Panc1 (cell line): ENCODE data around the gene VPS18.

Experiments
- CTCF ChIP-seq: fragments of 450-650 bp; IDR thresholded peaks from 2 replicates; pipeline ENCODE4 v1.5.1; 2017; ENCODE audit warnings: mild to moderate bottlenecking
- TF ChIP-seq, protein P1 (sequence below), 2 experiments: IDR thresholded peaks; 2 replicates each; pipeline ENCODE4 v1.6.1; 2011 to 2012; ENCODE audit warnings: low read depth in 2 of 2, control low read depth in 1 of 2, low read length in 1 of 2, mild to moderate bottlenecking in 1 of 2, moderate library complexity in 1 of 2; ENCODE audit not compliant: insufficient read depth in 1 of 2

GRCh38 chr15:40914013-40914412, 19.8 kb downstream of the VPS18 start:
- TF ChIP-seq CTCF: no peak
- TF ChIP-seq, protein P1, sequence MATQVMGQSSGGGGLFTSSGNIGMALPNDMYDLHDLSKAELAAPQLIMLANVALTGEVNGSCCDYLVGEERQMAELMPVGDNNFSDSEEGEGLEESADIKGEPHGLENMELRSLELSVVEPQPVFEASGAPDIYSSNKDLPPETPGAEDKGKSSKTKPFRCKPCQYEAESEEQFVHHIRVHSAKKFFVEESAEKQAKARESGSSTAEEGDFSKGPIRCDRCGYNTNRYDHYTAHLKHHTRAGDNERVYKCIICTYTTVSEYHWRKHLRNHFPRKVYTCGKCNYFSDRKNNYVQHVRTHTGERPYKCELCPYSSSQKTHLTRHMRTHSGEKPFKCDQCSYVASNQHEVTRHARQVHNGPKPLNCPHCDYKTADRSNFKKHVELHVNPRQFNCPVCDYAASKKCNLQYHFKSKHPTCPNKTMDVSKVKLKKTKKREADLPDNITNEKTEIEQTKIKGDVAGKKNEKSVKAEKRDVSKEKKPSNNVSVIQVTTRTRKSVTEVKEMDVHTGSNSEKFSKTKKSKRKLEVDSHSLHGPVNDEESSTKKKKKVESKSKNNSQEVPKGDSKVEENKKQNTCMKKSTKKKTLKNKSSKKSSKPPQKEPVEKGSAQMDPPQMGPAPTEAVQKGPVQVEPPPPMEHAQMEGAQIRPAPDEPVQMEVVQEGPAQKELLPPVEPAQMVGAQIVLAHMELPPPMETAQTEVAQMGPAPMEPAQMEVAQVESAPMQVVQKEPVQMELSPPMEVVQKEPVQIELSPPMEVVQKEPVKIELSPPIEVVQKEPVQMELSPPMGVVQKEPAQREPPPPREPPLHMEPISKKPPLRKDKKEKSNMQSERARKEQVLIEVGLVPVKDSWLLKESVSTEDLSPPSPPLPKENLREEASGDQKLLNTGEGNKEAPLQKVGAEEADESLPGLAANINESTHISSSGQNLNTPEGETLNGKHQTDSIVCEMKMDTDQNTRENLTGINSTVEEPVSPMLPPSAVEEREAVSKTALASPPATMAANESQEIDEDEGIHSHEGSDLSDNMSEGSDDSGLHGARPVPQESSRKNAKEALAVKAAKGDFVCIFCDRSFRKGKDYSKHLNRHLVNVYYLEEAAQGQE (IDR thresholded peaks at IDR 0.05; ENCODE audit: insufficient read depth in 1 of 2, low read depth in 2 of 2, low read length in 1 of 2): no peak
